H9 (cell line): ENCODE measurements around the gene FBXL7. TPM values are rescaled to one million over a fixed set of nuclear protein-coding genes. Genes with fewer than 3 reads are reported as not detected.

ENCODE experiments used
- DNase-seq: peaks from one replicate; pipeline ENCODE4 v3.0.0-alpha.2; 2017
- H2AFZ ChIP-seq: one replicate; pipeline ENCODE4 v1.6.1; 2013; ENCODE audit warnings: mild to moderate bottlenecking, low read length, control low read depth, moderate library complexity
- H2AK5ac ChIP-seq: 2 replicates; pipeline ENCODE4 v1.6.1; 2013; ENCODE audit warnings: low read length, control low read depth, mixed read lengths; ENCODE audit not compliant: insufficient read length
- H2BK120ac ChIP-seq: one replicate; pipeline ENCODE4 v1.6.1; 2013; ENCODE audit warnings: low read depth, mild to moderate bottlenecking, low read length, control low read depth, inconsistent platforms; ENCODE audit not compliant: poor library complexity, severe bottlenecking
- H2BK12ac ChIP-seq: 2 replicates; pipeline ENCODE4 v1.6.1; 2013; ENCODE audit warnings: low read length, control low read depth, mixed read lengths, low read depth; ENCODE audit not compliant: insufficient read length
- H2BK15ac ChIP-seq: 2 replicates; pipeline ENCODE4 v1.6.1; 2013; ENCODE audit warnings: low read depth, low read length, control low read depth
- H2BK20ac ChIP-seq: one replicate; pipeline ENCODE4 v1.6.1; 2013; ENCODE audit warnings: low read depth, mild to moderate bottlenecking, low read length, control low read depth, inconsistent platforms; ENCODE audit not compliant: poor library complexity, severe bottlenecking
- H2BK5ac ChIP-seq: 2 replicates; pipeline ENCODE4 v1.6.1; 2013; ENCODE audit warnings: low read length, control low read depth, mixed read lengths; ENCODE audit not compliant: insufficient read length
- H3K14ac ChIP-seq: 2 replicates; pipeline ENCODE4 v1.6.1; 2013; ENCODE audit warnings: low read length, control low read depth; ENCODE audit not compliant: insufficient read depth
- H3K18ac ChIP-seq: 2 replicates; pipeline ENCODE4 v1.6.1; 2013; ENCODE audit warnings: low read depth, mild to moderate bottlenecking, mixed read lengths, low read length, control low read depth; ENCODE audit not compliant: insufficient read length
- H3K23ac ChIP-seq: 2 replicates; pipeline ENCODE4 v1.6.1; 2013; ENCODE audit warnings: low read length, control low read depth, mixed read lengths, low read depth; ENCODE audit not compliant: insufficient read length
- H3K23me2 ChIP-seq: 2 replicates; pipeline ENCODE4 v1.6.1; 2013; ENCODE audit warnings: low read depth, mild to moderate bottlenecking, mixed read lengths, low read length, control low read depth; ENCODE audit not compliant: insufficient read length, poor library complexity, severe bottlenecking
- H3K27ac ChIP-seq: 2 replicates; pipeline ENCODE4 v1.5.1; 2013; ENCODE audit warnings: low read length, control low read depth, mixed read lengths, low read depth; ENCODE audit not compliant: insufficient read length
- H3K27me3 ChIP-seq: 2 replicates; pipeline ENCODE4 v1.6.1; 2013; ENCODE audit warnings: low read length, control low read depth, inconsistent platforms; ENCODE audit not compliant: insufficient read depth
- H3K4ac ChIP-seq: 2 replicates; pipeline ENCODE4 v1.6.1; 2013; ENCODE audit warnings: low read depth, mild to moderate bottlenecking, control low read depth, inconsistent platforms, low read length, moderate library complexity
- H3K4me1 ChIP-seq: 2 replicates; pipeline ENCODE4 v1.6.1; 2013; ENCODE audit warnings: low read length, control low read depth, inconsistent platforms; ENCODE audit not compliant: insufficient read depth
- H3K4me2 ChIP-seq: 2 replicates; pipeline ENCODE4 v1.6.1; 2013; ENCODE audit warnings: low read length, control low read depth, mixed read lengths; ENCODE audit not compliant: insufficient read length, insufficient read depth
- H3K56ac ChIP-seq: 2 replicates; pipeline ENCODE4 v1.6.1; 2013; ENCODE audit warnings: low read depth, mild to moderate bottlenecking, mixed read lengths, low read length, control low read depth; ENCODE audit not compliant: insufficient read length
- H3K79me1 ChIP-seq: 2 replicates; pipeline ENCODE4 v1.6.1; 2013; ENCODE audit warnings: low read depth, mild to moderate bottlenecking, moderate library complexity, low read length, control low read depth, inconsistent platforms; ENCODE audit not compliant: insufficient read depth, poor library complexity, severe bottlenecking
- H3K79me2 ChIP-seq: 2 replicates; pipeline ENCODE4 v1.6.1; 2013; ENCODE audit warnings: low read length, control low read depth, inconsistent platforms; ENCODE audit not compliant: insufficient read depth
- H3K9ac ChIP-seq: 2 replicates; pipeline ENCODE4 v1.6.1; 2013; ENCODE audit warnings: low read length, control low read depth, mixed read lengths; ENCODE audit not compliant: insufficient read length; ENCODE audit errors: extremely low read depth
- H3K9me3 ChIP-seq: one replicate; pipeline ENCODE4 v1.6.1; 2013; ENCODE audit warnings: low read depth, low read length, inconsistent platforms; ENCODE audit not compliant: control insufficient read depth
- H3T11ph ChIP-seq: one replicate; pipeline ENCODE4 v1.6.1; 2013; ENCODE audit warnings: mild to moderate bottlenecking, low read length, control low read depth, inconsistent platforms
- H4K20me1 ChIP-seq: one replicate; pipeline ENCODE4 v1.6.1; 2013; ENCODE audit not compliant: control insufficient read depth, insufficient read length, insufficient read depth
- H4K5ac ChIP-seq: 2 replicates; pipeline ENCODE4 v1.6.1; 2013; ENCODE audit warnings: low read depth, mild to moderate bottlenecking, mixed read lengths, low read length, control low read depth; ENCODE audit not compliant: insufficient read length
- H4K8ac ChIP-seq: replicated peaks from 2 replicates; pipeline ENCODE4 v1.6.1; 2013; ENCODE audit warnings: low read length, control low read depth, mixed read lengths, low read depth; ENCODE audit not compliant: insufficient read length
- H4K91ac ChIP-seq: 2 replicates; pipeline ENCODE4 v1.6.1; 2013; ENCODE audit warnings: low read depth, mild to moderate bottlenecking, moderate library complexity, mixed read lengths, low read length, control low read depth; ENCODE audit not compliant: insufficient read length
- H3K27ac Mint-ChIP-seq, 3 experiments: 2 replicates in 2 of 3; 3 replicates in 1 of 3; pipeline ENCODE4 v1.8.0; 2020 to 2021; ENCODE audit warnings: mixed read lengths in 3 of 3, mild to moderate bottlenecking in 1 of 3, moderate library complexity in 1 of 3
- H3K27me3 Mint-ChIP-seq: 2 replicates; pipeline ENCODE4 v1.8.0; 2021; ENCODE audit warnings: low read depth, mild to moderate bottlenecking, moderate library complexity, mixed read lengths
- H3K36me3 Mint-ChIP-seq, 3 experiments: 2 replicates in 2 of 3; 3 replicates in 1 of 3; pipeline ENCODE4 v1.8.0; 2020 to 2021; ENCODE audit warnings: low read depth in 3 of 3, mixed read lengths in 3 of 3; ENCODE audit not compliant: insufficient read depth in 1 of 3
- H3K4me1 Mint-ChIP-seq, 2 experiments: 2 replicates each; pipeline ENCODE4 v1.8.0; 2020; ENCODE audit warnings: mixed read lengths in 2 of 2
- H3K4me3 Mint-ChIP-seq, 2 experiments: 2 replicates in 1 of 2; 3 replicates in 1 of 2; pipeline ENCODE4 v1.8.0; 2020 to 2021; ENCODE audit warnings: mild to moderate bottlenecking in 2 of 2, mixed read lengths in 2 of 2, moderate library complexity in 1 of 2
- H3K9me3 Mint-ChIP-seq, 2 experiments: 2 replicates in 1 of 2; 3 replicates in 1 of 2; pipeline ENCODE4 v1.8.0; 2020; ENCODE audit warnings: mild to moderate bottlenecking in 2 of 2, mixed read lengths in 2 of 2, moderate library complexity in 1 of 2
- WGBS: extraction: QIAGEN DNeasy Blood & Tissue Kit; methylation state at CpG from one replicate; pipeline ENCODE4 v1.1.7; 2013; ENCODE audit warnings: missing lambda C conversion rate, low lambda C conversion rate, mixed read lengths; ENCODE audit not compliant: insufficient read length; ENCODE audit errors: extremely low coverage; 5-methylcytosine and 5-hydroxymethylcytosine counted together
- total RNA-seq: library from RNA; stranded (reverse); gene quantifications from 2 replicates; pipeline ENCODE4 v1.2.1, GENCODE V29; 2021
- TF ChIP-seq, protein P1 (sequence below): fragments of 200-600 bp; sonication (generic); conservative IDR thresholded peaks from 3 replicates; pipeline ENCODE4 v1.8.0; 2021; ENCODE audit warnings: antibody characterized with exemption, mild to moderate bottlenecking

The FBXL7 gene
- total RNA-seq, 1 experiment from 2014 or later, result 14.6 TPM

DNA sequence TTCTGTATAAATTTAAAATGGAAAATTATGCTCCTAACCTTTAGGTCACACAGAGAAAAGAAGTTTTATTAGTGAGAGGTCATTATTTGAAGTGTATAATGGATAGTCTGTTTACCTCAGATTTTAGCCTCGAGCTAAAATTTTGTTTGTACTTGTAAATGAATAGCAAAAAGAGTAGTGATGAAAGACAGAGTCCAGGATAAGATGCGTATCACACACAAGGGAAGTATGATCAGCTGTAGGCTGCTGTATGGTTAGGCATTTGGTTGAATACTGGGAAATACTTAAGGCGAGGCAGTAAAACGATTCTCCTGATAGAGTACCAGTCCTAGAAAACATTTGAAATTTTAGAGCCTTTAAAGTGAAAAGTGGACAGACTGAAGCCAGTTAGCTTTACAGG is 92.7 kb downstream of the FBXL7 start:
- Mint-ChIP-seq H3K27ac (no peak overlapping the region), H3K27me3 (no peaks in the 10 kb centered on the region), H3K9me3 (peaks cover 0 to 2% of the 10 kb centered on the region in 2 experiments; a peak in 1 of 5 replicates), H3K4me1 (peaks cover 19 to 24% of the 10 kb centered on the region in 2 experiments), H3K36me3 (peaks cover 2 to 12% (median 3%) of the 10 kb centered on the region in 3 experiments; a peak in 3 of 7 replicates), H3K4me3 (no peak overlapping the region)
- DNase-seq, result no peak
- H3K18ac ChIP-seq, result no peak overlapping the region
- H3K4me1 ChIP-seq, result no peaks in the 10 kb centered on the region
- no peak overlapping the region for H3T11ph ChIP-seq
- no peak overlapping the region for H2AK5ac ChIP-seq
- no peaks in the 10 kb centered on the region for H3K79me1 ChIP-seq
- no peak overlapping the region for H3K14ac ChIP-seq
- H3K23me2 ChIP-seq, result no peaks in the 10 kb centered on the region
- H2BK12ac ChIP-seq, result no peak overlapping the region
- H4K91ac ChIP-seq, result no peak overlapping the region
- no peak overlapping the region for H3K4me2 ChIP-seq
- no peak overlapping the region for H2AFZ ChIP-seq
- no peak overlapping the region for H3K27ac ChIP-seq
- H3K79me2 ChIP-seq, result 0 out of 2 replicates have a peak, but pooled peaks cover 2% of the 10 kb centered on the region
- H2BK15ac ChIP-seq, result no peak overlapping the region
- no CpG with 5 or more reads among the region's 4 CpGs for WGBS
- no peak overlapping the region for H2BK120ac ChIP-seq
- no peak overlapping the region for H3K4ac ChIP-seq
- no peak overlapping the region for H2BK20ac ChIP-seq
- H3K9me3 ChIP-seq, result no peaks in the 10 kb centered on the region
- TF ChIP-seq, protein P1, sequence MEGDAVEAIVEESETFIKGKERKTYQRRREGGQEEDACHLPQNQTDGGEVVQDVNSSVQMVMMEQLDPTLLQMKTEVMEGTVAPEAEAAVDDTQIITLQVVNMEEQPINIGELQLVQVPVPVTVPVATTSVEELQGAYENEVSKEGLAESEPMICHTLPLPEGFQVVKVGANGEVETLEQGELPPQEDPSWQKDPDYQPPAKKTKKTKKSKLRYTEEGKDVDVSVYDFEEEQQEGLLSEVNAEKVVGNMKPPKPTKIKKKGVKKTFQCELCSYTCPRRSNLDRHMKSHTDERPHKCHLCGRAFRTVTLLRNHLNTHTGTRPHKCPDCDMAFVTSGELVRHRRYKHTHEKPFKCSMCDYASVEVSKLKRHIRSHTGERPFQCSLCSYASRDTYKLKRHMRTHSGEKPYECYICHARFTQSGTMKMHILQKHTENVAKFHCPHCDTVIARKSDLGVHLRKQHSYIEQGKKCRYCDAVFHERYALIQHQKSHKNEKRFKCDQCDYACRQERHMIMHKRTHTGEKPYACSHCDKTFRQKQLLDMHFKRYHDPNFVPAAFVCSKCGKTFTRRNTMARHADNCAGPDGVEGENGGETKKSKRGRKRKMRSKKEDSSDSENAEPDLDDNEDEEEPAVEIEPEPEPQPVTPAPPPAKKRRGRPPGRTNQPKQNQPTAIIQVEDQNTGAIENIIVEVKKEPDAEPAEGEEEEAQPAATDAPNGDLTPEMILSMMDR, result no peak
- H2BK5ac ChIP-seq, result no peak overlapping the region
- no peak overlapping the region for H4K5ac ChIP-seq
- no peak overlapping the region for H3K56ac ChIP-seq
- H4K20me1 ChIP-seq, result no peaks in the 10 kb centered on the region
- no peak overlapping the region for H3K9ac ChIP-seq
- no peaks in the 10 kb centered on the region for H3K27me3 ChIP-seq
- H3K23ac ChIP-seq, result no peak overlapping the region
- H4K8ac ChIP-seq, result no peak overlapping the region
